GM23338 (cell line): ENCODE measurements around the gene CABP4. TPM values are rescaled to one million over a fixed set of nuclear protein-coding genes. Genes with fewer than 3 reads are reported as not detected.
A peak's percentile ranks its signal among the peaks of the same experiment; 100 is the strongest.

ENCODE experiments used
- ATAC-seq: fragments of 200-7000 bp; cut with Tn5 transposase; 3 replicates; pipeline ENCODE4 v1.9.1; 2020
- DNase-seq: peaks from one replicate; pipeline ENCODE4 v3.0.0-alpha.2; 2015; ENCODE audit warnings: low spot score
- H2AFZ ChIP-seq: fragments of 200-600 bp; sonication (generic); 2 replicates; pipeline ENCODE4 v1.8.0; 2016; ENCODE audit warnings: antibody characterized with exemption, mild to moderate bottlenecking, moderate library complexity
- H3F3A ChIP-seq: fragments of 200-600 bp; sonication (generic); replicated peaks from 2 replicates; pipeline ENCODE4 v1.8.0; 2017; ENCODE audit warnings: antibody characterized with exemption, mixed run types, low read depth
- H3K27ac ChIP-seq: fragments of 200-600 bp; sonication (generic); 2 replicates; pipeline ENCODE4 v1.6.1; 2016; ENCODE audit warnings: low read depth
- H3K27me3 ChIP-seq: fragments of 200-600 bp; sonication (generic); 2 replicates; pipeline ENCODE4 v1.8.0; 2016; ENCODE audit warnings: mild to moderate bottlenecking, mixed run types, moderate library complexity; ENCODE audit not compliant: insufficient read depth
- H3K36me3 ChIP-seq: fragments of 200-600 bp; sonication (generic); 2 replicates; pipeline ENCODE4 v1.8.0; 2016; ENCODE audit warnings: mild to moderate bottlenecking; ENCODE audit not compliant: insufficient read depth
- H3K4me1 ChIP-seq: fragments of 200-600 bp; sonication (generic); 2 replicates; pipeline ENCODE4 v1.8.0; 2016; ENCODE audit warnings: mild to moderate bottlenecking, moderate library complexity; ENCODE audit not compliant: insufficient read depth
- H3K4me2 ChIP-seq: fragments of 200-600 bp; sonication (generic); 2 replicates; pipeline ENCODE4 v1.7.1; 2017; ENCODE audit warnings: mixed run types
- H3K4me3 ChIP-seq: fragments of 200-600 bp; sonication (generic); 2 replicates; pipeline ENCODE4 v1.6.1; 2016; ENCODE audit warnings: mixed run types
- H3K79me2 ChIP-seq: fragments of 200-600 bp; sonication (generic); replicated peaks from 2 replicates; pipeline ENCODE4 v1.8.0; 2017; ENCODE audit warnings: mild to moderate bottlenecking; ENCODE audit not compliant: insufficient read depth
- H3K9me2 ChIP-seq: fragments of 200-600 bp; sonication (generic); 2 replicates; pipeline ENCODE4 v1.8.0; 2017; ENCODE audit not compliant: insufficient read depth
- H4K20me1 ChIP-seq: fragments of 200-600 bp; sonication (generic); replicated peaks from 2 replicates; pipeline ENCODE4 v1.8.0; 2017; ENCODE audit warnings: mild to moderate bottlenecking; ENCODE audit not compliant: insufficient read depth
- H3K27ac Mint-ChIP-seq: 2 replicates; pipeline ENCODE4 v1.8.0; 2020; ENCODE audit warnings: inconsistent platforms, mild to moderate bottlenecking, moderate library complexity, mixed read lengths
- H3K27me3 Mint-ChIP-seq: 3 replicates; pipeline ENCODE4 v1.8.0; 2022; ENCODE audit warnings: low read depth, mild to moderate bottlenecking, moderate library complexity, mixed read lengths, inconsistent platforms; ENCODE audit not compliant: insufficient read depth, poor library complexity
- H3K36me3 Mint-ChIP-seq: 3 replicates; pipeline ENCODE4 v1.8.0; 2021; ENCODE audit warnings: low read depth, mild to moderate bottlenecking, inconsistent platforms, moderate library complexity, mixed read lengths
- H3K4me1 Mint-ChIP-seq: 3 replicates; pipeline ENCODE4 v1.8.0; 2020; ENCODE audit warnings: mild to moderate bottlenecking, inconsistent platforms, mixed read lengths
- H3K4me3 Mint-ChIP-seq: 3 replicates; pipeline ENCODE4 v1.8.0; 2021; ENCODE audit warnings: moderate library complexity, mild to moderate bottlenecking, inconsistent platforms, mixed read lengths
- H3K9me3 Mint-ChIP-seq: 3 replicates; pipeline ENCODE4 v1.8.0; 2020; ENCODE audit warnings: moderate library complexity, mild to moderate bottlenecking, inconsistent platforms, mixed read lengths
- CREB1 ChIP-seq: fragments of 250-450 bp; sonication (Bioruptor Pico); IDR thresholded peaks from 2 replicates; pipeline ENCODE4 v1.5.0; 2020; ENCODE audit warnings: low read depth, mild to moderate bottlenecking, moderate library complexity
- EZH2 ChIP-seq: fragments of 200-600 bp; sonication (generic); IDR thresholded peaks from one replicate; pipeline ENCODE4 v1.8.0; 2017; ENCODE audit warnings: antibody characterized with exemption, mild to moderate bottlenecking, low read depth; ENCODE audit not compliant: unreplicated experiment
- JUNB ChIP-seq: IDR thresholded peaks from one replicate; pipeline ENCODE4 v1.6.1; 2016; ENCODE audit warnings: antibody characterized with exemption; ENCODE audit not compliant: unreplicated experiment
- POLR2AphosphoS5 ChIP-seq: IDR thresholded peaks from 2 replicates; pipeline ENCODE4 v1.6.1; 2016; ENCODE audit warnings: antibody characterized with exemption, low read depth
- polyA plus RNA-seq: library from polyadenylated mRNA; unstranded; fragments of >200 nt; fragmentation: Nextera tagmentation; extraction: Ambion mirVana; gene quantifications from 2 replicates; pipeline ENCODE4 v1.2.1, GENCODE V29; 2016
- total RNA-seq: library from RNA; depleted of rRNA; stranded (reverse); fragments of >200 nt; shearing (Covaris generic); gene quantifications from 2 replicates; pipeline ENCODE4 v1.2.3, GENCODE V29; 2014
- TF ChIP-seq, protein P1 (sequence below): fragments of 250-450 bp; sonication (Bioruptor Pico); IDR thresholded peaks from 2 replicates; pipeline ENCODE4 v1.5.0; 2020; ENCODE audit warnings: mild to moderate bottlenecking, moderate library complexity

Gene CABP4
- total and polyA plus RNA-seq, 2 experiments from 2014 or later: 0.28 TPM; not detected in 1

DNA sequence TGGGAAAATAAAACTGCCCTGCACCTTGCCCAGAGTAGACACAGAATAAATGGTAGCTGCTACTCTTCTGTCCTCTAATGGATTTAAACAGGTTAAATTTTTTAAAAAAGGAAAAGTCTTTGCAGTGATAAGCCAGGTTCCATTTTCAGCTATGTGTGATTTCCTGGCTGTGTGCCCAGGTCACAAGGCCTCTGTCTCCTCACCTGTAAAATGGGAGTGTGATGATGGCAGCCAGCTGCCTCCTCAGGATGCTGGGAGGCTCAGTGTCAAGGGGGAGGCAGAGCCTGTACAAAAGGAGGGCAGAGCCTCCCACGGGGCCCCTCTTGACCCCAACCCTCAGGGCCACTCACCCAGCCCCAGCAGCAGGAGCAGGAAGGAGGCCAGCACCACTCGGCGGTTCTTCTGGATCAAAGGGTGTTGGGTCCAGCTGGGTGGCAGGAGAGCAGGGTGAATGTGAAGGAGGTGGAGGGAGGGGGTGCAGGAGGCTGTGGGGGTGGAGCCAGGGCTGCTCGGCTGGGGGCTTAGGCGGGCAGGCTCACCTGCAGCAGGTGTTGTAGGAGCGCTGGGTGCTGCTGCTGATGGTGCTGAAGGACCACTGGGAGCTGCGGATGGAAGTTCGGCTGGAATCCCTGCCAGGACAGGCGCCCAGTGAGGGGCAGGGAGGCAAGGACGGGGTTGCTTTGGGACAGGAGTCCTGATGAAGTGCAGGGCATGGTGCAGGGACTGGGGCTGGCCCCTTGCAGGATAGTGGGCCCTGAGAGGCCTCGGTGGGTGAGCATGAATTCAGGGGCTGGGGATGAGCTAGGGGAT lies 12.0 kb downstream of the CABP4 start:
- peak overlapping the region; percentile 88 for H3K4me3 Mint-ChIP-seq
- H3K4me1 Mint-ChIP-seq: peaks cover 15% of the 10 kb centered on the region
- DNase-seq: no peak
- peaks cover 13% of the 10 kb centered on the region; the same call in 1 of the 2 replicates for H3K4me1 ChIP-seq
- peak overlapping the region; percentile 65 for H3K27ac Mint-ChIP-seq
- ATAC-seq: no peak
- H3F3A ChIP-seq: no peaks in the 10 kb centered on the region
- no peak overlapping the region for H3K27ac ChIP-seq
- no peaks in the 10 kb centered on the region for H4K20me1 ChIP-seq
- no peaks in the 10 kb centered on the region for H3K9me2 ChIP-seq
- TF ChIP-seq EZH2 (no peak), CREB1 (CRISPR knock-in tag) (no peak), POLR2AphosphoS5 (0 out of 2 replicates have a peak, but pooled peaks have one; percentile 15), JUNB (no peak)
- TF ChIP-seq, protein P1, sequence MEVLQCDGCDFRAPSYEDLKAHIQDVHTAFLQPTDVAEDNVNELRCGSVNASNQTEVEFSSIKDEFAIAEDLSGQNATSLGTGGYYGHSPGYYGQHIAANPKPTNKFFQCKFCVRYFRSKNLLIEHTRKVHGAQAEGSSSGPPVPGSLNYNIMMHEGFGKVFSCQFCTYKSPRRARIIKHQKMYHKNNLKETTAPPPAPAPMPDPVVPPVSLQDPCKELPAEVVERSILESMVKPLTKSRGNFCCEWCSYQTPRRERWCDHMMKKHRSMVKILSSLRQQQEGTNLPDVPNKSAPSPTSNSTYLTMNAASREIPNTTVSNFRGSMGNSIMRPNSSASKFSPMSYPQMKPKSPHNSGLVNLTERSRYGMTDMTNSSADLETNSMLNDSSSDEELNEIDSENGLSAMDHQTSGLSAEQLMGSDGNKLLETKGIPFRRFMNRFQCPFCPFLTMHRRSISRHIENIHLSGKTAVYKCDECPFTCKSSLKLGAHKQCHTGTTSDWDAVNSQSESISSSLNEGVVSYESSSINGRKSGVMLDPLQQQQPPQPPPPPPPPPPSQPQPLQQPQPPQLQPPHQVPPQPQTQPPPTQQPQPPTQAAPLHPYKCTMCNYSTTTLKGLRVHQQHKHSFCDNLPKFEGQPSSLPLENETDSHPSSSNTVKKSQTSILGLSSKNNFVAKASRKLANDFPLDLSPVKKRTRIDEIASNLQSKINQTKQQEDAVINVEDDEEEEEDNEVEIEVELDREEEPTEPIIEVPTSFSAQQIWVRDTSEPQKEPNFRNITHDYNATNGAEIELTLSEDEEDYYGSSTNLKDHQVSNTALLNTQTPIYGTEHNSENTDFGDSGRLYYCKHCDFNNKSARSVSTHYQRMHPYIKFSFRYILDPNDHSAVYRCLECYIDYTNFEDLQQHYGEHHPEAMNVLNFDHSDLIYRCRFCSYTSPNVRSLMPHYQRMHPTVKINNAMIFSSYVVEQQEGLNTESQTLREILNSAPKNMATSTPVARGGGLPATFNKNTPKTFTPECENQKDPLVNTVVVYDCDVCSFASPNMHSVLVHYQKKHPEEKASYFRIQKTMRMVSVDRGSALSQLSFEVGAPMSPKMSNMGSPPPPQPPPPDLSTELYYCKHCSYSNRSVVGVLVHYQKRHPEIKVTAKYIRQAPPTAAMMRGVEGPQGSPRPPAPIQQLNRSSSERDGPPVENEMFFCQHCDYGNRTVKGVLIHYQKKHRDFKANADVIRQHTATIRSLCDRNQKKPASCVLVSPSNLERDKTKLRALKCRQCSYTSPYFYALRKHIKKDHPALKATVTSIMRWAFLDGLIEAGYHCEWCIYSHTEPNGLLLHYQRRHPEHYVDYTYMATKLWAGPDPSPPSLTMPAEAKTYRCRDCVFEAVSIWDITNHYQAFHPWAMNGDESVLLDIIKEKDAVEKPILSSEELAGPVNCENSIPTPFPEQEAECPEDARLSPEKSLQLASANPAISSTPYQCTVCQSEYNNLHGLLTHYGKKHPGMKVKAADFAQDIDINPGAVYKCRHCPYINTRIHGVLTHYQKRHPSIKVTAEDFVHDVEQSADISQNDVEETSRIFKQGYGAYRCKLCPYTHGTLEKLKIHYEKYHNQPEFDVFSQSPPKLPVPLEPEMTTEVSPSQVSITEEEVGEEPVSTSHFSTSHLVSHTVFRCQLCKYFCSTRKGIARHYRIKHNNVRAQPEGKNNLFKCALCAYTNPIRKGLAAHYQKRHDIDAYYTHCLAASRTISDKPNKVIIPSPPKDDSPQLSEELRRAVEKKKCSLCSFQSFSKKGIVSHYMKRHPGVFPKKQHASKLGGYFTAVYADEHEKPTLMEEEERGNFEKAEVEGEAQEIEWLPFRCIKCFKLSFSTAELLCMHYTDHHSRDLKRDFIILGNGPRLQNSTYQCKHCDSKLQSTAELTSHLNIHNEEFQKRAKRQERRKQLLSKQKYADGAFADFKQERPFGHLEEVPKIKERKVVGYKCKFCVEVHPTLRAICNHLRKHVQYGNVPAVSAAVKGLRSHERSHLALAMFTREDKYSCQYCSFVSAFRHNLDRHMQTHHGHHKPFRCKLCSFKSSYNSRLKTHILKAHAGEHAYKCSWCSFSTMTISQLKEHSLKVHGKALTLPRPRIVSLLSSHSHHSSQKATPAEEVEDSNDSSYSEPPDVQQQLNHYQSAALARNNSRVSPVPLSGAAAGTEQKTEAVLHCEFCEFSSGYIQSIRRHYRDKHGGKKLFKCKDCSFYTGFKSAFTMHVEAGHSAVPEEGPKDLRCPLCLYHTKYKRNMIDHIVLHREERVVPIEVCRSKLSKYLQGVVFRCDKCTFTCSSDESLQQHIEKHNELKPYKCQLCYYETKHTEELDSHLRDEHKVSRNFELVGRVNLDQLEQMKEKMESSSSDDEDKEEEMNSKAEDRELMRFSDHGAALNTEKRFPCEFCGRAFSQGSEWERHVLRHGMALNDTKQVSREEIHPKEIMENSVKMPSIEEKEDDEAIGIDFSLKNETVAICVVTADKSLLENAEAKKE (CRISPR knock-in tag): no peak
- H3K9me3 Mint-ChIP-seq: no peaks in the 10 kb centered on the region
- no peaks in the 10 kb centered on the region; the same call in 2 of the 3 replicates for H3K36me3 Mint-ChIP-seq
- peaks cover 9% of the 10 kb centered on the region; the same call in 1 of the 2 replicates for H3K79me2 ChIP-seq
- no peak overlapping the region for H3K4me3 ChIP-seq
- no peaks in the 10 kb centered on the region for H3K27me3 ChIP-seq
- H3K27me3 Mint-ChIP-seq: peaks cover 20% of the 10 kb centered on the region
- no peaks in the 10 kb centered on the region for H3K36me3 ChIP-seq
- H2AFZ ChIP-seq: no peak overlapping the region
- H3K4me2 ChIP-seq: no peak overlapping the region
